Gastroesophageal sphincter (tissue), 4 donors: ENCODE data around the gene ZNF362. TPM values are rescaled to one million over a fixed set of nuclear protein-coding genes. Genes with fewer than 3 reads are reported as not detected.

ENCODE experiments used
- ATAC-seq: fragments of 150-250 bp; one replicate; pipeline ENCODE4 v1.9.1; 2016; ENCODE audit warnings: mild to moderate bottlenecking, moderate library complexity
- H3K27ac ChIP-seq, 4 donors: fragments of 200-600 bp; sonication (generic) in 3 of 4; 1 replicate in 3 of 4; 2 replicates in 1 of 4; pipeline ENCODE4 v1.5.1; 2016 to 2019
- H3K27me3 ChIP-seq: fragments of 200-600 bp; sonication (generic); one replicate; pipeline ENCODE4 v1.5.1; 2019
- H3K36me3 ChIP-seq, 2 donors: fragments of 200-600 bp; sonication (generic); one replicate each; pipeline ENCODE4 v1.5.1; 2019; ENCODE audit warnings: control low read depth in 1 of 2
- H3K4me1 ChIP-seq, 3 donors: fragments of 200-600 bp; sonication (generic); 1 replicate in 2 of 3; 2 replicates in 1 of 3; pipeline ENCODE4 v1.5.1; 2016 to 2019; ENCODE audit warnings: control low read depth in 2 of 3
- H3K4me3 ChIP-seq, 2 donors: fragments of 200-600 bp; sonication (generic); one replicate each; pipeline ENCODE4 v1.5.1; 2019; ENCODE audit warnings: mild to moderate bottlenecking in 1 of 2, moderate library complexity in 1 of 2
- H3K9me3 ChIP-seq, 3 donors: fragments of 200-600 bp; sonication (generic); one replicate each; pipeline ENCODE4 v1.5.1; 2017 to 2019; ENCODE audit warnings: control low read depth in 2 of 3
- CTCF ChIP-seq, 4 experiments: fragments of 200-600 bp in 2 of 4; fragments of 450-650 bp in 2 of 4; sonication (generic) in 1 of 4; IDR thresholded peaks; one replicate each; pipeline ENCODE4 v1.5.1; 2017 to 2019; ENCODE audit warnings: antibody characterized with exemption in 4 of 4, mild to moderate bottlenecking in 2 of 4, moderate library complexity in 2 of 4
- EP300 ChIP-seq: sonication (generic); formaldehyde crosslinking; IDR thresholded peaks from one replicate; pipeline ENCODE4 v1.6.1; 2017; ENCODE audit warnings: antibody characterized with exemption, mild to moderate bottlenecking
- POLR2A ChIP-seq, 2 donors: fragments of 450-650 bp; IDR thresholded peaks; one replicate each; pipeline ENCODE4 v1.6.1; 2017; ENCODE audit warnings: antibody characterized with exemption in 2 of 2, mild to moderate bottlenecking in 2 of 2, moderate library complexity in 1 of 2
- POLR2AphosphoS5 ChIP-seq: sonication (generic); formaldehyde crosslinking; IDR thresholded peaks from one replicate; pipeline ENCODE4 v1.6.1; 2017; ENCODE audit warnings: antibody characterized with exemption
- WGBS, 2 donors: methylation state at CpG; one replicate each; pipeline ENCODE4 v1.1.5; 2018; ENCODE audit warnings: low coverage in 1 of 2; 5-methylcytosine and 5-hydroxymethylcytosine counted together
- total RNA-seq, 4 donors: library from RNA; depleted of rRNA; stranded (reverse); fragments of >200 nt; gene quantifications; one replicate each; pipeline ENCODE4 v1.1.0, GENCODE V29; 2016

Gene ZNF362
- total RNA-seq, 4 donors from 2014 or later: 14.6 to 29.2 (median 24.1) TPM

- no peaks in the 10 kb centered on the region for H3K9me3 ChIP-seq
- ATAC-seq: no peak
- no peak overlapping the region for H3K27ac ChIP-seq
- peaks cover 0 to 8% of the 10 kb centered on the region in 2 donors for H3K36me3 ChIP-seq
- TF ChIP-seq POLR2A (IDR thresholded peaks at IDR 0.05) (no peak), CTCF (IDR thresholded peaks at IDR 0.05) (no peak), EP300 (no peak), POLR2AphosphoS5 (no peak)
- no peak overlapping the region for H3K4me3 ChIP-seq
- peaks cover 0 to 87% (median 35%) of the 10 kb centered on the region in 3 donors for H3K4me1 ChIP-seq
- no peaks in the 10 kb centered on the region for H3K27me3 ChIP-seq
- 83% methylated on average over 2 to 3 of the region's 5 CpGs for WGBS, 2 donors
Observed at GRCh38 chr1:33263890-33264504, 7.7 kb downstream of the ZNF362 start.

DNA sequence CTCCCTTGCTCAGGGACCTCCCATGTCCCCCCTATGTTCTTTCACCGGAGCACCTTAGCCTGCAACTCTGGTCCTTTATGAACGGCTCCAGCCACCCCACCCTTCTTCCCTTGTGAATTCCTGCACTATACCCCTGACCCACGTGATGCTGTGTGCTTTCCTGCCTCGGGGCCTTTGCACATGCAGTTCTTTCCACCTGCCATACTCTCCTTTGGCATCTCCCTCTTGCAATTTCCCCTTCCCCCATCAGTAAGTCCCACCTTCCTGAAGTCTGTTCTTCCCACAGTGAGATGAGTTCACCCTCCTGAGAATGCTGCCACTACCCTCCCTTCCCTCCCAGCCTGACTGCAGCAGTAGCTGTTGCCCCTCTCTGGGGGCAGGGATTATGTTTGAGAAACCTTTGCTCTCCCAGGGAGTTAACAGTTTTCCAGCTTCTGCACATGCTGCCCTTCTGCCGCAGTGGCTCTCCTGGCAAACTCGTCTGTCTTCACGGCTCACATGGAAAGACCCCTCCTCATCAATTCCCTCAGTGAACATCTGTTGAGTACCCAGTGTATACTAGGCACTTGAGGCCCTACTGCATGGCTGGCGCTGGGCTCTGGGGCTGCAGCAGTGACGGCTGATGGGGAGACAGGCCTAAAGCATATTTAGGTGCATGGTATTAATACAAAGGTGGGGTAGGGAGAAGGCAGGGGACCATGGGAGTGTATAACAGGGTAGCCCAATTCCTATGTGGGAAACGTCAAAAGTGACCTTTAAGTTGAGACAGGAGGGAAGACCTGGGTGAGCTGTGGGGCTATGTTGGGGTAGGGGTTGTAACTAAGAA, 9.7 kb downstream of the ZNF362 start:
- 68 to 81% methylated on average over 5 to 8 of the region's 10 CpGs for WGBS, 2 donors
- Histone ChIP-seq H3K27ac (no peak overlapping the region), H3K4me3 (no peak overlapping the region), H3K9me3 (no peaks in the 10 kb centered on the region), H3K36me3 (peaks cover 0 to 20% of the 10 kb centered on the region in 2 donors), H3K4me1 (peaks cover 0 to 87% (median 30%) of the 10 kb centered on the region in 3 donors), H3K27me3 (no peaks in the 10 kb centered on the region)
- no peak for ATAC-seq
- TF ChIP-seq POLR2AphosphoS5 (no peak), CTCF (IDR thresholded peaks at IDR 0.05) (no peak), EP300 (no peak), POLR2A (IDR thresholded peaks at IDR 0.05) (no peak)

GRCh38 chr1:33266766-33267165, 10.5 kb downstream of the ZNF362 start:
- Histone ChIP-seq H3K27ac (no peak overlapping the region), H3K36me3 (peaks cover 0 to 24% of the 10 kb centered on the region in 2 donors), H3K9me3 (no peaks in the 10 kb centered on the region), H3K4me1 (peaks cover 0 to 85% (median 33%) of the 10 kb centered on the region in 3 donors), H3K27me3 (no peaks in the 10 kb centered on the region), H3K4me3 (no peak overlapping the region)
- TF ChIP-seq CTCF (IDR thresholded peaks at IDR 0.05) (no peak), EP300 (no peak), POLR2A (IDR thresholded peaks at IDR 0.05) (no peak), POLR2AphosphoS5 (no peak)
- 87% methylated on average over 3 of the region's 6 CpGs; no CpG with 5 or more reads in 1 of the 2 donors for WGBS, 2 donors
- no peak for ATAC-seq

GRCh38 chr1:33267468-33268205, 11.3 kb downstream of the ZNF362 start:
- Histone ChIP-seq H3K27me3 (no peaks in the 10 kb centered on the region), H3K27ac (peak overlapping the region in 3 of 4 donors; percentile 62 to 70 (median 63)), H3K36me3 (peaks cover 0 to 24% of the 10 kb centered on the region in 2 donors), H3K4me1 (peaks cover 0 to 87% (median 33%) of the 10 kb centered on the region in 3 donors), H3K9me3 (no peaks in the 10 kb centered on the region), H3K4me3 (no peak overlapping the region)
- no peak for TF ChIP-seq CTCF (IDR thresholded peaks at IDR 0.05)
- TF ChIP-seq POLR2A (IDR thresholded peaks at IDR 0.05): no peak
- TF ChIP-seq POLR2AphosphoS5: no peak
- TF ChIP-seq EP300: no peak
- WGBS, 2 donors: 70 to 86% methylated on average over 5 of the region's 5 CpGs
- no peak for ATAC-seq
